Epithelial cell of proximal tubule (primary cell): Measurements from ENCODE around the gene ZNRF3. TPM values are rescaled to one million over a fixed set of nuclear protein-coding genes. Genes with fewer than 3 reads are reported as not detected.

Source experiments
- DNase-seq: peaks from one replicate; pipeline ENCODE4 v3.0.0-alpha.2; 2011; ENCODE audit warnings: low read depth
- H3K4me3 ChIP-seq: 2 replicates; pipeline ENCODE4 v1.5.1; 2011; ENCODE audit warnings: low read depth, mild to moderate bottlenecking, low read length
- total RNA-seq: library from RNA; depleted of rRNA; stranded (reverse); fragments of >200 nt; gene quantifications from 2 replicates; pipeline ENCODE4 v1.2.3, GENCODE V29; 2015
- TF ChIP-seq, protein P1 (sequence below): conservative IDR thresholded peaks from 2 replicates; pipeline ENCODE4 v1.5.1; 2012; ENCODE audit warnings: low read depth, mild to moderate bottlenecking, low read length

The ZNRF3 gene
- total RNA-seq, 1 donor from 2014 or later: 15.6 TPM

DNA sequence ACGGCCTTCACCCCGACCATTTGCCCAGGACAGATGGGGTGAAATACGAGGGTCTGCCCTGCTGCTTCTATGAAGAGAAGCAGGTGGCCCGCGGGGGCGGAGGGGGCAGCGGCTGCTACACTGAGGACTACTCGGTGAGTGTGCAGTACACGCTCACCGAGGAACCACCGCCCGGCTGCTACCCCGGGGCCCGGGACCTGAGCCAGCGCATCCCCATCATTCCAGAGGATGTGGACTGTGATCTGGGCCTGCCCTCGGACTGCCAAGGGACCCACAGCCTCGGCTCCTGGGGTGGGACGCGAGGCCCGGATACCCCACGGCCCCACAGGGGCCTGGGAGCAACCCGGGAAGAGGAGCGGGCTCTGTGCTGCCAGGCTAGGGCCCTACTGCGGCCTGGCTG lies 167.1 kb downstream of the ZNRF3 start:
- DNase-seq: no peak
- no peak overlapping the region for H3K4me3 ChIP-seq
- TF ChIP-seq, protein P1, sequence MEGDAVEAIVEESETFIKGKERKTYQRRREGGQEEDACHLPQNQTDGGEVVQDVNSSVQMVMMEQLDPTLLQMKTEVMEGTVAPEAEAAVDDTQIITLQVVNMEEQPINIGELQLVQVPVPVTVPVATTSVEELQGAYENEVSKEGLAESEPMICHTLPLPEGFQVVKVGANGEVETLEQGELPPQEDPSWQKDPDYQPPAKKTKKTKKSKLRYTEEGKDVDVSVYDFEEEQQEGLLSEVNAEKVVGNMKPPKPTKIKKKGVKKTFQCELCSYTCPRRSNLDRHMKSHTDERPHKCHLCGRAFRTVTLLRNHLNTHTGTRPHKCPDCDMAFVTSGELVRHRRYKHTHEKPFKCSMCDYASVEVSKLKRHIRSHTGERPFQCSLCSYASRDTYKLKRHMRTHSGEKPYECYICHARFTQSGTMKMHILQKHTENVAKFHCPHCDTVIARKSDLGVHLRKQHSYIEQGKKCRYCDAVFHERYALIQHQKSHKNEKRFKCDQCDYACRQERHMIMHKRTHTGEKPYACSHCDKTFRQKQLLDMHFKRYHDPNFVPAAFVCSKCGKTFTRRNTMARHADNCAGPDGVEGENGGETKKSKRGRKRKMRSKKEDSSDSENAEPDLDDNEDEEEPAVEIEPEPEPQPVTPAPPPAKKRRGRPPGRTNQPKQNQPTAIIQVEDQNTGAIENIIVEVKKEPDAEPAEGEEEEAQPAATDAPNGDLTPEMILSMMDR: no peak

DNA sequence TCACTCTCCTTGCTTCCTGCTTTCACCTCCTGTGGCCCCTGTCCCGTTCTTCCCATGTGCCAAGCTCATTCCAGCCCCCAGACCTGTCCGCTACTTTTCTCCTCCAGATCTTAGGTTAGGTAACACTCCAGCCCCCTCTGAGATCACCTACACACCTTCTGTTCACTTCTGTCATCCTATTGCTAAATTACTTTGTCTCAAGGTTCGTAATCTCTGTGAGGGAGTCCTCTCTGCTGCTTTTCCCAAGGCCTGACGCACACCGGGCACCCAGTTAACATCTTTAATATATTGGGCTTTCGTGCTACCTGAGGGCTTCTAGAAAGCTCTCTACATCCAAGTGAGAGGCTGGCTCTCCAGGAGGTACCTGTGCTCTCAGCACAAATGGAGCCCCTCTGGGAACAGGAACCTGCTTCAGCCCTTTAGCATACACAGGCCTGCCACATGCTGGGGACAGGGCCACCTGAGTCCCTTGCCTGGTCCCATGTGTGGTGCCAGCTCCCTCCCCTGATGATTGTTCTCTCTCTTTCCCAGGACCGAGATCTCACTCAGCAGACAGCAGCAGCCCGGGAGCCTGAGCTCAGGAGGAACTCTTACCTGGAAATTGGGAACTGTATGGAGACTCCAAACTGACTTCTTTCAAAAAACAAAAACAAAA lies 169.8 kb downstream of the ZNRF3 start:
- H3K4me3 ChIP-seq: no peak overlapping the region
- TF ChIP-seq, protein P1: no peak
- DNase-seq: no peak

DNA sequence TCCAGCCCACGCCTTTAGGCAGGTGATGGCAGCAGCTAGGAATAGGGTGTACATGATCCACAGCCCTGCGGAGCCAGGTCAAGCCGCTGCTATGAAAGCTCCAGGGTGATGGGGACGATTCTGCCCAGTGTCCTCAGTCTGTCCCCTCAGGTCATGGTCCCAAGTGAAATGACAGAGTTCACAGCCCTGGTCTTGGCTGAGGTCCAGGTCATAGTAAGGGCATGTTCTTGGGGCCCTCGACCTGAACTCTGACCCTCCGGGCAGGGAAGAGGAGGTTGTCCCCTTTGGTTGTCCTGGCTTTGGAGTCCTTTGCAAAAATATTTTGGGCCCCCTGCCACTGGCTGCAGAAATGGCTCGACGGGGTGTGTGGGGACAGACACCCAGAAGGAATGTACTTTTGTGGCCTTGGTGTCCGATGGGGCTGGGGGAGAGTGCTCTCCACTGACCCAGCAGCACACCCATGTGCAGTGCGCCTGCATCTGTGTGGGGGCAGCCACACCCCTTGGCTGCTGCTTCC lies 170.9 kb downstream of the ZNRF3 start:
- TF ChIP-seq, protein P1: no peak
- no peak overlapping the region for H3K4me3 ChIP-seq
- DNase-seq: no peak

DNA sequence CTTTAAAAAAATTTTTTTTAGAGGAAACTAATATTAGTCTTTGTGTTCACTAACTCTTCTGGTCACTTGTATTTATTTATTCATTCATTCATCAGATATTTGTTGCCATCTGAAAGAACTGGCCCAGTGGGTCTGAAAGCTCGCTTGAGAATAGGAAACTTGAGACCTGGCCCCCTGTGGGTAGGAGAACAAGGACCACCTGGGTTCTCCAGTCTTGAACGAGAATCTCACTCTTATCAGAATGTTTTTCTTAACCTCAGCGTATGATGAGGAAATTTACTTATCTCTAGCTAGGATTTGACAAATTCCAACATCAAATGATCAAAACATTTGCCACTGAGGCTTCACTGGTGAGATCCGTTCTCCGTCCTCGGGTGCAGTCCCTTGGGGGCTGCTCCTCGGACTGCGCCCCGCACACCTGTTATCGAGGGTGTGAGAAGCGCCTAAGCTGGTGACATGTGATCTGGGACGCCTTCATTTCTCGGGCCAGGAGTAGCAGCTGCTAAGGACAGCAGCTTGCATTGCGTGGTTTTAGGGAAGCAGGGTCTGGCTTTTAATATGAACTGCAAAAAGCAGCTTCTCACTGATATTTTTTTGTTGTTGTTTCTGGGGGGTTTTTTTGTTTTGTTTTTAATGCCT lies 171.9 kb downstream of the ZNRF3 start:
- no peak for DNase-seq
- TF ChIP-seq, protein P1: no peak
- H3K4me3 ChIP-seq: no peak overlapping the region

DNA sequence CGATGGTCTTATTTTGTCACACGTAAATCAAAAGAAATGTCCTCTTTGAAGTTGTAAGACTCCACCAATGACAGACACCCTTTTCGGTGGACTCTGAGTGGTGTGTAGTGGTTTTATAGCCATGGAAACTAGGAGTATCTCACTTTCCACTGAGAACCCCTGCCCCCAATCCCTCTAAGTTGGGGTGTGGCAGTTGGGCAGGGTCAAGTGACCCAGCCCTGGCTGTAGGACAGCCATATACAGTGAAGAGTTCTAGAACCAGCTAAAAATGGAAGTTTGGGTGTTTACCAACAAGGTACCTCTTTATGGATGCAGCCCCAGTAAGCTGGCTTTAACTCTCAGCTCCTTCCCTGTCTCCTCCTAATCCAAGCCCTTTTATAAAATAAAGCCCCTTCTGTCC lies 173.1 kb downstream of the ZNRF3 start:
- TF ChIP-seq, protein P1: no peak
- H3K4me3 ChIP-seq: no peak overlapping the region
- DNase-seq: no peak

DNA sequence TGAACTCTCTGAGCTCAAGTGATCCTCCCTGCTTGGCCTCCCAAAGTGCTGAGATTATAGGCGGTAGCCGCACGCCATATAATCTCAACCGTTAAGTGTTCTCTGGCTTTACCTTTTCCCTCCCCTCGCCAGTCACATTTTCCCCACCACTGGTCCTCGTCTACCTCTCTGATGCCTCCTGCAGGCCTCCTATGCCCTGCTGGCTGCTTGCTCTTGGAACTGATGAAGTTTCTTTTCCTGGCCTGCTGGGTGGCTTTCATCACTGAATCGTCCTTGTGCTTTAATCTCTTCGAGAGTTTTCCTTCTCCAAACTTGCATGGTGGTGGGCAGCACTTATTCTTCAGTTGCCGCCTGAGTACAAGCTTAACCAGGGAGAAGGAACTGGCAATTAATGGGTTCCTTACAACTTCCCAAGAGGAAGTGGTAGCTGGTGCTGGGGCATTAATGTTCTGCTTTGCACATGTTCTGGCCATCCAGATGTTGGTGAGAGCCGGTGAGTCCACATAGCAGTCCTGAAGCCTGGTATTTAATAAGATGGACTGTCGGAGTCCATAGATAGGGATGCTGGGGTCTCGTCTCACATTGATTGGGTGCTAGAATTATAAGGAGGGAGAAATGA lies 177.0 kb downstream of the ZNRF3 start:
- H3K4me3 ChIP-seq: no peak overlapping the region
- DNase-seq: no peak
- TF ChIP-seq, protein P1: peak; percentile 24
